Effector memory CD4-positive, alpha-beta T cell (primary cell): ENCODE data around the gene ZPLD1.

ENCODE experiments used
- DNase-seq, 3 donors: peaks; one replicate each; pipeline ENCODE4 v3.0.0-alpha.2; 2020
- H3K27ac ChIP-seq: 2 replicates; pipeline ENCODE4 v1.7.0; 2013; ENCODE audit warnings: mild to moderate bottlenecking, low read length, moderate library complexity; ENCODE audit not compliant: insufficient read depth, poor library complexity, severe bottlenecking
- H3K27me3 ChIP-seq: replicated peaks from 2 replicates; pipeline ENCODE4 v1.7.0; 2013; ENCODE audit warnings: mild to moderate bottlenecking, low read length; ENCODE audit not compliant: insufficient read depth, control insufficient read depth, poor library complexity, severe bottlenecking
- H3K36me3 ChIP-seq: 2 replicates; pipeline ENCODE4 v1.7.0; 2013; ENCODE audit warnings: mild to moderate bottlenecking, low read length, moderate library complexity; ENCODE audit not compliant: control insufficient read depth, insufficient read depth
- H3K4me1 ChIP-seq: 2 replicates; pipeline ENCODE4 v1.7.0; 2013; ENCODE audit warnings: low read length, mild to moderate bottlenecking; ENCODE audit not compliant: control insufficient read depth, insufficient read depth, poor library complexity, severe bottlenecking
- H3K4me3 ChIP-seq: 2 replicates; pipeline ENCODE4 v1.7.0; 2013; ENCODE audit warnings: low read length, low read depth, mild to moderate bottlenecking; ENCODE audit not compliant: insufficient read depth, poor library complexity, severe bottlenecking
- H3K9me3 ChIP-seq: 2 replicates; pipeline ENCODE4 v1.7.0; 2013; ENCODE audit warnings: mild to moderate bottlenecking, low read length, moderate library complexity; ENCODE audit not compliant: control insufficient read depth
- total RNA-seq, 3 donors: gene quantifications; one replicate each; lab custom pipeline; 2026; lab: John Stamatoyannopoulos, UW

ZPLD1 gene
- 0 reads per million in 3 donors for total RNA-seq

GRCh38 chr3:102434715-102435114 is at the start of gene ZPLD1:
TSS of gene ZPLD1 (plus strand) at chr3:102435015. CDS start at chr3:102438488, 3,473 bp downstream.
- no peak within 1 kb of the TSS for H3K27ac ChIP-seq
- DNase-seq, result no peak
- no peaks in the 10 kb centered on the region for H3K9me3 ChIP-seq
- H3K4me3 ChIP-seq, result no peak within 1 kb of the TSS
- H3K27me3 ChIP-seq, result peaks cover 3% of the 10 kb centered on the region
- no peaks in the 10 kb centered on the region for H3K4me1 ChIP-seq
- H3K36me3 ChIP-seq, result no peaks in the 10 kb centered on the region

- no peaks in the 10 kb centered on the region for H3K36me3 ChIP-seq
- no peaks in the 10 kb centered on the region for H3K9me3 ChIP-seq
- H3K4me1 ChIP-seq, result no peaks in the 10 kb centered on the region
- no peak overlapping the region for H3K27ac ChIP-seq
- no peak overlapping the region for H3K4me3 ChIP-seq
- no peak for DNase-seq
- no peaks in the 10 kb centered on the region for H3K27me3 ChIP-seq
Measured at GRCh38 chr3:102390171-102390864, 44.5 kb upstream of the ZPLD1 start.

GRCh38 chr3:102390916-102391315 is 43.9 kb upstream of the ZPLD1 start:
- no peak for DNase-seq
- no peak overlapping the region for H3K4me3 ChIP-seq
- no peaks in the 10 kb centered on the region for H3K9me3 ChIP-seq

GRCh38 chr3:102391491-102391890 is 43.3 kb upstream of the ZPLD1 start:
- Histone ChIP-seq H3K9me3 (no peaks in the 10 kb centered on the region), H3K4me1 (no peaks in the 10 kb centered on the region), H3K27me3 (no peaks in the 10 kb centered on the region), H3K36me3 (no peaks in the 10 kb centered on the region), H3K4me3 (no peak overlapping the region), H3K27ac (no peak overlapping the region)
- DNase-seq, result no peak

More at GRCh38 chr3:102390916-102391315, 43.9 kb upstream of the ZPLD1 start:
- Histone ChIP-seq H3K27me3 (no peaks in the 10 kb centered on the region), H3K4me1 (no peaks in the 10 kb centered on the region), H3K36me3 (no peaks in the 10 kb centered on the region), H3K27ac (no peak overlapping the region)

GRCh38 chr3:102394517-102394916 is 40.3 kb upstream of the ZPLD1 start:
- no peak for DNase-seq
- Histone ChIP-seq H3K4me3 (no peak overlapping the region), H3K4me1 (no peaks in the 10 kb centered on the region), H3K27me3 (no peaks in the 10 kb centered on the region), H3K9me3 (no peaks in the 10 kb centered on the region), H3K27ac (no peak overlapping the region), H3K36me3 (no peaks in the 10 kb centered on the region)

- Histone ChIP-seq H3K36me3 (no peaks in the 10 kb centered on the region), H3K27me3 (no peaks in the 10 kb centered on the region), H3K4me3 (no peak overlapping the region), H3K4me1 (no peaks in the 10 kb centered on the region), H3K9me3 (no peaks in the 10 kb centered on the region), H3K27ac (no peak overlapping the region)
- no peak for DNase-seq
Measured at GRCh38 chr3:102398176-102398575, 36.6 kb upstream of the ZPLD1 start.

- Histone ChIP-seq H3K4me1 (no peaks in the 10 kb centered on the region), H3K4me3 (no peak overlapping the region), H3K27me3 (no peaks in the 10 kb centered on the region), H3K27ac (no peak overlapping the region), H3K9me3 (no peaks in the 10 kb centered on the region), H3K36me3 (no peaks in the 10 kb centered on the region)
- DNase-seq, result no peak
Measured at GRCh38 chr3:102398666-102399065, 36.1 kb upstream of the ZPLD1 start.

- no peak for DNase-seq
- no peaks in the 10 kb centered on the region for H3K36me3 ChIP-seq
- H3K4me1 ChIP-seq, result no peaks in the 10 kb centered on the region
- H3K27me3 ChIP-seq, result no peaks in the 10 kb centered on the region
- H3K27ac ChIP-seq, result no peak overlapping the region
- no peak overlapping the region for H3K4me3 ChIP-seq
- H3K9me3 ChIP-seq, result no peaks in the 10 kb centered on the region
Measured at GRCh38 chr3:102400142-102400541, 34.7 kb upstream of the ZPLD1 start.

GRCh38 chr3:102400766-102401165 is 34.0 kb upstream of the ZPLD1 start:
- Histone ChIP-seq H3K36me3 (no peaks in the 10 kb centered on the region), H3K9me3 (no peaks in the 10 kb centered on the region), H3K4me1 (no peaks in the 10 kb centered on the region), H3K27ac (no peak overlapping the region), H3K27me3 (no peaks in the 10 kb centered on the region), H3K4me3 (no peak overlapping the region)
- no peak for DNase-seq

GRCh38 chr3:102410616-102411015 is 24.2 kb upstream of the ZPLD1 start:
- no peaks in the 10 kb centered on the region for H3K4me1 ChIP-seq

More at GRCh38 chr3:102410616-102411015, 24.2 kb upstream of the ZPLD1 start:
- Histone ChIP-seq H3K27ac (no peak overlapping the region), H3K9me3 (no peaks in the 10 kb centered on the region), H3K27me3 (no peaks in the 10 kb centered on the region), H3K4me3 (no peak overlapping the region), H3K36me3 (no peaks in the 10 kb centered on the region)
- DNase-seq, result no peak
